K562 (cell line): ENCODE results near the gene TMEM43. TPM values are rescaled to one million over a fixed set of nuclear protein-coding genes. Genes with fewer than 3 reads are reported as not detected.

Experiments used
- BRF1 ChIP-seq: IDR thresholded peaks from 3 replicates; pipeline ENCODE4 v1.6.1; 2011; ENCODE audit warnings: borderline replicate concordance, mild to moderate bottlenecking; ENCODE audit not compliant: insufficient read length; ENCODE audit errors: extremely low read depth
- CREBBP ChIP-seq: IDR thresholded peaks from one replicate; pipeline ENCODE4 v1.6.1; 2012; ENCODE audit warnings: low read depth, mild to moderate bottlenecking, control low read depth, inconsistent platforms, low read length
- CREM ChIP-seq: IDR thresholded peaks from 2 replicates; pipeline ENCODE4 v1.6.1; 2014; ENCODE audit warnings: antibody characterized with exemption, low read depth
- MCM7 ChIP-seq, 2 experiments: fragments of 450-650 bp; IDR thresholded peaks; 2 replicates each; pipeline ENCODE4 v1.6.1; 2016 to 2018
- NFIX ChIP-seq: fragments of 250-450 bp; sonication (Bioruptor Pico); IDR thresholded peaks from 2 replicates; pipeline ENCODE4 v1.4.0; 2020; ENCODE audit warnings: low read depth, mild to moderate bottlenecking, moderate library complexity
- NFXL1 ChIP-seq: fragments of 450-650 bp; formaldehyde crosslinking; IDR thresholded peaks from 2 replicates; pipeline ENCODE4 v1.4.0; 2021; ENCODE audit warnings: mild to moderate bottlenecking
- NRF1 ChIP-seq, 2 experiments: fragments of 450-650 bp; IDR thresholded peaks in 1 of 2; conservative IDR thresholded peaks in 1 of 2; 2 replicates each; pipeline ENCODE4 v1.6.1; 2014; ENCODE audit warnings: mild to moderate bottlenecking in 2 of 2
- PYGO2 ChIP-seq: fragments of 450-650 bp; IDR thresholded peaks from 2 replicates; pipeline ENCODE4 v1.6.1; 2016; ENCODE audit warnings: mild to moderate bottlenecking, missing genetic modification characterization, moderate library complexity, missing compliant biosample characterization
- RBM25 ChIP-seq: fragments of 200-400 bp; formaldehyde crosslinking; IDR thresholded peaks from 2 replicates; pipeline ENCODE4 v1.6.1; 2018; ENCODE audit warnings: low read length, low read depth, moderate library complexity; ENCODE audit not compliant: severe bottlenecking
- SMC3 ChIP-seq: conservative IDR thresholded peaks from 2 replicates; pipeline ENCODE4 v1.6.1; 2011; ENCODE audit warnings: low read depth, low read length, improper control_type of control experiment; ENCODE audit not compliant: insufficient read depth
- SRSF3 ChIP-seq: fragments of 200-400 bp; formaldehyde crosslinking; IDR thresholded peaks from 2 replicates; pipeline ENCODE4 v1.6.1; 2016; ENCODE audit warnings: mild to moderate bottlenecking, low read length, moderate library complexity; ENCODE audit not compliant: insufficient read depth
- SRSF7 ChIP-seq: fragments of 200-400 bp; formaldehyde crosslinking; optimal IDR thresholded peaks from 2 replicates; pipeline ENCODE3; 2017; ENCODE audit warnings: mild to moderate bottlenecking, low read depth, low read length
- TAF9B ChIP-seq: fragments of 450-650 bp; IDR thresholded peaks from 2 replicates; pipeline ENCODE4 v1.6.1; 2018; ENCODE audit warnings: mild to moderate bottlenecking; ENCODE audit not compliant: partially characterized antibody
- TCF7L2 ChIP-seq: fragments of 150-350 bp; IDR thresholded peaks from 2 replicates; pipeline ENCODE4 v1.6.1; 2016; ENCODE audit warnings: low read depth, mild to moderate bottlenecking, low read length, moderate library complexity
- TFAP4 ChIP-seq: sonication (generic); formaldehyde crosslinking; IDR thresholded peaks from 2 replicates; pipeline ENCODE4 v1.8.0; 2022; ENCODE audit warnings: missing genetic modification reagents, mild to moderate bottlenecking, moderate library complexity, borderline replicate concordance
- ZNF184 ChIP-seq: sonication (generic); formaldehyde crosslinking; IDR thresholded peaks from 2 replicates; pipeline ENCODE4 v1.5.0; 2020; ENCODE audit warnings: missing genetic modification reagents
- ZNF217 ChIP-seq: sonication (generic); formaldehyde crosslinking; IDR thresholded peaks from 2 replicates; pipeline ENCODE4 v1.8.0; 2022; ENCODE audit warnings: mild to moderate bottlenecking, missing genetic modification reagents
- ZNF253 ChIP-seq: fragments of 250-450 bp; sonication (Bioruptor Pico); conservative IDR thresholded peaks from 2 replicates; pipeline ENCODE4 v1.6.1; 2021; ENCODE audit warnings: mild to moderate bottlenecking
- ZNF324 ChIP-seq: fragments of 250-450 bp; sonication (Bioruptor Pico); IDR thresholded peaks from 2 replicates; pipeline ENCODE4 v1.4.0; 2020; ENCODE audit warnings: mild to moderate bottlenecking
- ZNF780A ChIP-seq: fragments of 250-450 bp; sonication (Bioruptor Pico); IDR thresholded peaks from 2 replicates; pipeline ENCODE4 v1.5.0; 2021; ENCODE audit warnings: mild to moderate bottlenecking
- polyA plus RNA-seq, 8 experiments: library from polyadenylated mRNA; depleted of rRNA in 4 of 8; stranded (reverse) in 5 of 8; unstranded in 3 of 8; fragments of >200 nt; fragmentation: Nextera tagmentation in 2 of 8; fragmentation: Illumina TruSeq in 1 of 8; extraction: Ambion mirVana in 2 of 8; extraction: Trizol in 1 of 8; gene quantifications; 2 replicates each; pipeline versions ENCODE4 v1.2.1 to v1.2.3, GENCODE V29; 2011 to 2014; ENCODE audit warnings: inconsistent platforms in 1 of 8, missing spikeins in 1 of 8
- total RNA-seq, 7 experiments: library from RNA; depleted of rRNA in 6 of 7; stranded (reverse); fragments of >200 nt in 6 of 7; fragmentation: Illumina TruSeq in 2 of 7; extraction: Trizol in 2 of 7; gene quantifications; 2 replicates each; pipeline versions ENCODE4 v1.2.1 to v1.2.3, GENCODE V29; 2011 to 2021; ENCODE audit warnings: low replicate concordance in 1 of 7
- TF ChIP-seq, protein P1 (sequence below): fragments of 450-650 bp; formaldehyde crosslinking; IDR thresholded peaks from 2 replicates; pipeline ENCODE4 v1.4.0; 2022; ENCODE audit warnings: missing genetic modification characterization

Gene TMEM43
- total and polyA plus RNA-seq, 9 of the 15 experiments (the other 6 are each of a cell fraction or from before 2014, with no cell fraction given): 16.7 to 46.1 (median 35.7) TPM

- TF ChIP-seq, protein P1, sequence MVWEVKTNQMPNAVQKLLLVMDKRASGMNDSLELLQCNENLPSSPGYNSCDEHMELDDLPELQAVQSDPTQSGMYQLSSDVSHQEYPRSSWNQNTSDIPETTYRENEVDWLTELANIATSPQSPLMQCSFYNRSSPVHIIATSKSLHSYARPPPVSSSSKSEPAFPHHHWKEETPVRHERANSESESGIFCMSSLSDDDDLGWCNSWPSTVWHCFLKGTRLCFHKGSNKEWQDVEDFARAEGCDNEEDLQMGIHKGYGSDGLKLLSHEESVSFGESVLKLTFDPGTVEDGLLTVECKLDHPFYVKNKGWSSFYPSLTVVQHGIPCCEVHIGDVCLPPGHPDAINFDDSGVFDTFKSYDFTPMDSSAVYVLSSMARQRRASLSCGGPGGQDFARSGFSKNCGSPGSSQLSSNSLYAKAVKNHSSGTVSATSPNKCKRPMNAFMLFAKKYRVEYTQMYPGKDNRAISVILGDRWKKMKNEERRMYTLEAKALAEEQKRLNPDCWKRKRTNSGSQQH (CRISPR knock-in tag): peak; percentile 69; the same call in 1 of the 2 replicates
- TF ChIP-seq TFAP4 (CRISPR knock-in tag) (peak; percentile 87), NFXL1 (no peak), NFIX (no peak), SRSF3 (no peak), ZNF324 (CRISPR knock-in tag) (no peak), TCF7L2 (no peak), BRF1 (no peak), TAF9B (peak; percentile 89), CREBBP (no peak), SMC3 (no peak), ZNF780A (CRISPR knock-in tag) (no peak), RBM25 (peak; percentile 99), ZNF184 (CRISPR knock-in tag) (no peak), PYGO2 (tag) (no peak), NRF1 (conservative IDR thresholded peaks at IDR 0.05 in 1 of 2, IDR thresholded peaks at IDR 0.05 in 1 of 2) (peak; percentile 90 to 91), ZNF253 (CRISPR knock-in tag) (no peak), SRSF7 (no peak), CREM (peak; percentile 91), MCM7 (IDR thresholded peaks at IDR 0.05) (no peak), ZNF217 (CRISPR knock-in tag) (no peak)
These were observed 53.6 kb downstream of the TMEM43 start, which contains the start of the genes LSM3 and XPC (continued) for GRCh38 chr3:14178247-14179113.
